Measurements from ENCODE around the gene EIF4B. TPM values are rescaled to one million over a fixed set of nuclear protein-coding genes. Genes with fewer than 3 reads are reported as not detected.

EIF4B gene
- polyA plus RNA-seq, 1 donor (not counting 4 experiments of a cell fraction or from before 2014, with no cell fraction given) = 422 TPM

- no peaks in the 10 kb centered on the region for H3K9me1 ChIP-seq (ENCODE audit: control insufficient read depth, extremely low read depth, insufficient read depth, low read length)
Observed at GRCh38 chr12:52977170-52977569, 29.1 kb upstream of the EIF4B start.

GRCh38 chr12:52980096-52980649 lies 26.1 kb upstream of the EIF4B start:
- H3K4me1 ChIP-seq (ENCODE audit: control insufficient read depth, extremely low read depth, insufficient read depth, low read length) = no peaks in the 10 kb centered on the region
- TF ChIP-seq EZH2 (IDR thresholded peaks at IDR 0.05; ENCODE audit: low read length) (no peak), CTCF (optimal IDR thresholded peaks at IDR 0.05 in 1 of 3, IDR thresholded peaks at IDR 0.05 in 1 of 3, conservative IDR thresholded peaks at IDR 0.05 in 1 of 3; ENCODE audit: extremely low read depth in 1 of 3, insufficient read depth in 2 of 3, low read length in 3 of 3) (no peak)
- H3K4me3 ChIP-seq (ENCODE audit: control insufficient read depth in 2 of 3, extremely low read depth in 1 of 3, insufficient read depth in 2 of 3, low read depth in 1 of 3, low read length in 3 of 3) = no peak overlapping the region
- dilution Hi-C loops (cut with MboI; ENCODE audit: extremely low pct_ligation_motif_present, low sequenced_read_pairs) = loop anchor here (5.0 kb wide), 1 partner anchor 93 kb away; no protein-coding TSS in a partner anchor
- peaks cover 8% of the 10 kb centered on the region for H3K27me3 ChIP-seq (ENCODE audit: control insufficient read depth, extremely low read depth, insufficient read depth, low read length)
- H3K36me3 ChIP-seq (ENCODE audit: control insufficient read depth in 2 of 2, extremely low read depth in 1 of 2, insufficient read depth in 2 of 2, low read length in 2 of 2) = no peaks in the 10 kb centered on the region
- DNase-seq (ENCODE audit: low read depth, low spot score) (no peak), FAIRE-seq (no peak)
- H3K27ac ChIP-seq (ENCODE audit: control insufficient read depth, insufficient read depth, low read length) = no peak overlapping the region
- H3K9me1 ChIP-seq (ENCODE audit: control insufficient read depth, extremely low read depth, insufficient read depth, low read length) = no peaks in the 10 kb centered on the region
- H3K79me2 ChIP-seq (ENCODE audit: control insufficient read depth, insufficient read depth, low read length) = no peaks in the 10 kb centered on the region
- H3K4me2 ChIP-seq (ENCODE audit: control insufficient read depth, extremely low read depth, insufficient read depth, low read depth, low read length) = no peak overlapping the region
- H2AFZ ChIP-seq (ENCODE audit: control insufficient read depth, low read length) = no peak overlapping the region
- no peaks in the 10 kb centered on the region for H4K20me1 ChIP-seq (ENCODE audit: control insufficient read depth, extremely low read depth, insufficient read depth, low read length)
- no peaks in the 10 kb centered on the region for H3K9me3 ChIP-seq (ENCODE audit: control insufficient read depth, low read depth, low read length)
- no peak overlapping the region for H3K9ac ChIP-seq (ENCODE audit: control insufficient read depth, extremely low read depth, insufficient read depth, low read length)

More at GRCh38 chr12:52977170-52977569, 29.1 kb upstream of the EIF4B start:
- no peaks in the 10 kb centered on the region for H3K9me3 ChIP-seq (ENCODE audit: control insufficient read depth, low read depth, low read length)
- peaks cover 8% of the 10 kb centered on the region for H3K27me3 ChIP-seq (ENCODE audit: control insufficient read depth, extremely low read depth, insufficient read depth, low read length)
- H3K9ac ChIP-seq (ENCODE audit: control insufficient read depth, extremely low read depth, insufficient read depth, low read length) = no peak overlapping the region
- H3K4me3 ChIP-seq (ENCODE audit: control insufficient read depth in 2 of 3, extremely low read depth in 1 of 3, insufficient read depth in 2 of 3, low read depth in 1 of 3, low read length in 3 of 3) = no peak overlapping the region
- H3K4me2 ChIP-seq (ENCODE audit: control insufficient read depth, extremely low read depth, insufficient read depth, low read depth, low read length) = no peak overlapping the region
- H3K27ac ChIP-seq (ENCODE audit: control insufficient read depth, insufficient read depth, low read length) = no peak overlapping the region
- peaks cover under 1% of the 10 kb centered on the region for H3K4me1 ChIP-seq (ENCODE audit: control insufficient read depth, extremely low read depth, insufficient read depth, low read length)
- no peak overlapping the region for H2AFZ ChIP-seq (ENCODE audit: control insufficient read depth, low read length)
- DNase-seq (ENCODE audit: low read depth, low spot score) = no peak
- H3K79me2 ChIP-seq (ENCODE audit: control insufficient read depth, insufficient read depth, low read length) = no peaks in the 10 kb centered on the region
- FAIRE-seq = no peak
- H3K36me3 ChIP-seq (ENCODE audit: control insufficient read depth in 2 of 2, extremely low read depth in 1 of 2, insufficient read depth in 2 of 2, low read length in 2 of 2) = no peaks in the 10 kb centered on the region
- TF ChIP-seq EZH2 (IDR thresholded peaks at IDR 0.05; ENCODE audit: low read length) (no peak), CTCF (optimal IDR thresholded peaks at IDR 0.05 in 1 of 3, IDR thresholded peaks at IDR 0.05 in 1 of 3, conservative IDR thresholded peaks at IDR 0.05 in 1 of 3; ENCODE audit: extremely low read depth in 1 of 3, insufficient read depth in 2 of 3, low read length in 3 of 3) (no peak)
- no peaks in the 10 kb centered on the region for H4K20me1 ChIP-seq (ENCODE audit: control insufficient read depth, extremely low read depth, insufficient read depth, low read length)
- dilution Hi-C loops (cut with MboI; ENCODE audit: extremely low pct_ligation_motif_present, low sequenced_read_pairs) = no loop called here
